IMR-90 (cell line): ENCODE results near the gene DCAF17. TPM values are rescaled to one million over a fixed set of nuclear protein-coding genes. Genes with fewer than 3 reads are reported as not detected.

ENCODE experiments used
- ATAC-seq: fragments of 200-7000 bp; cut with Tn5 transposase; 2 replicates; pipeline ENCODE4 v1.9.1; 2020; ENCODE audit warnings: low read depth, mild to moderate bottlenecking, moderate library complexity
- BruUV-seq: library from RNA; stranded (reverse); fragments of 400-500 nt; replicated peaks from 2 replicates; lab custom pipeline; 2021; lab: Mats Ljungman, UMichigan
- CTCF ChIA-PET: fragments of 300-600 bp; formaldehyde crosslinking; extraction: SDS; loops from one replicate; lab custom pipeline; 2021; ENCODE audit warnings: antibody characterized with exemption; lab: Yijun Ruan, JAX
- POLR2A ChIA-PET: fragments of 300-600 bp; sonication (Branson Sonifier 250); formaldehyde crosslinking; loops from one replicate; lab custom pipeline; 2022; ENCODE audit warnings: antibody characterized with exemption; ENCODE audit not compliant: unreplicated experiment; lab: Charles Lee
- DNase-seq: peaks from one replicate; pipeline ENCODE4 v3.0.0; 2013
- H2AFZ ChIP-seq: replicated peaks from 2 replicates; pipeline ENCODE3; 2013; ENCODE audit warnings: low read length, mild to moderate bottlenecking; ENCODE audit not compliant: poor library complexity
- H2AK5ac ChIP-seq: 2 replicates; pipeline ENCODE4 v1.6.1; 2013; ENCODE audit warnings: low read depth, low read length, inconsistent platforms
- H2AK9ac ChIP-seq: replicated peaks from 2 replicates; pipeline ENCODE3; 2013; ENCODE audit warnings: mild to moderate bottlenecking, low read depth, low read length, moderate library complexity; ENCODE audit not compliant: poor library complexity
- H2BK120ac ChIP-seq: 2 replicates; pipeline ENCODE4 v1.6.1; 2013; ENCODE audit warnings: low read depth, low read length, inconsistent platforms
- H2BK15ac ChIP-seq: 3 replicates; pipeline ENCODE4 v1.6.1; 2013; ENCODE audit warnings: low read depth, low read length, inconsistent platforms
- H2BK20ac ChIP-seq: 2 replicates; pipeline ENCODE4 v1.6.1; 2013; ENCODE audit warnings: low read depth, mild to moderate bottlenecking, inconsistent platforms, low read length, moderate library complexity
- H2BK5ac ChIP-seq: 2 replicates; pipeline ENCODE4 v1.6.1; 2013; ENCODE audit warnings: mild to moderate bottlenecking, low read depth, low read length, inconsistent platforms; ENCODE audit not compliant: poor library complexity, severe bottlenecking
- H3K14ac ChIP-seq: replicated peaks from 2 replicates; pipeline ENCODE4 v1.6.1; 2013; ENCODE audit warnings: low read depth, low read length, inconsistent platforms
- H3K18ac ChIP-seq: 2 replicates; pipeline ENCODE4 v1.6.1; 2013; ENCODE audit warnings: low read depth, low read length, control low read depth
- H3K23ac ChIP-seq: 2 replicates; pipeline ENCODE4 v1.6.1; 2013; ENCODE audit warnings: low read depth, low read length, inconsistent platforms
- H3K27ac ChIP-seq: 2 replicates; pipeline ENCODE4 v1.5.1; 2013; ENCODE audit warnings: mild to moderate bottlenecking, control low read depth, low read length; ENCODE audit not compliant: insufficient read depth
- H3K27me3 ChIP-seq: 2 replicates; pipeline ENCODE4 v1.6.1; 2013; ENCODE audit warnings: low read length; ENCODE audit not compliant: control insufficient read depth, insufficient read depth
- H3K36me3 ChIP-seq: 2 replicates; pipeline ENCODE4 v1.6.1; 2013; ENCODE audit warnings: low read length, mixed read lengths; ENCODE audit not compliant: control insufficient read depth, insufficient read depth
- H3K4ac ChIP-seq: 2 replicates; pipeline ENCODE4 v1.6.1; 2013; ENCODE audit warnings: low read depth, low read length, inconsistent platforms
- H3K4me1 ChIP-seq: 2 replicates; pipeline ENCODE4 v1.6.1; 2013; ENCODE audit warnings: low read length, mixed read lengths; ENCODE audit not compliant: control insufficient read depth, insufficient read depth
- H3K4me2 ChIP-seq: 2 replicates; pipeline ENCODE4 v1.6.1; 2013; ENCODE audit warnings: low read depth, mild to moderate bottlenecking, control low read depth, low read length, moderate library complexity
- H3K4me3 ChIP-seq: 2 replicates; pipeline ENCODE4 v1.5.1; 2013; ENCODE audit warnings: low read depth, mild to moderate bottlenecking, control low read depth, low read length, moderate library complexity; ENCODE audit not compliant: insufficient read depth
- H3K56ac ChIP-seq: 2 replicates; pipeline ENCODE4 v1.6.1; 2013; ENCODE audit warnings: low read length, inconsistent platforms; ENCODE audit not compliant: insufficient read depth; ENCODE audit errors: extremely low read depth
- H3K79me1 ChIP-seq, 2 experiments: 2 replicates each; pipeline ENCODE4 v1.6.1; 2013; ENCODE audit warnings: low read length in 2 of 2, inconsistent platforms in 1 of 2, low read depth in 1 of 2
- H3K9ac ChIP-seq: 2 replicates; pipeline ENCODE4 v1.6.1; 2013; ENCODE audit warnings: low read depth, low read length, control low read depth
- H3K9me1 ChIP-seq: 2 replicates; pipeline ENCODE4 v1.6.1; 2013; ENCODE audit warnings: low read length, inconsistent platforms; ENCODE audit not compliant: insufficient read depth
- H3K9me3 ChIP-seq: 2 replicates; pipeline ENCODE4 v1.6.1; 2013; ENCODE audit warnings: low read length; ENCODE audit not compliant: control insufficient read depth, insufficient read depth
- H4K20me1 ChIP-seq: 2 replicates; pipeline ENCODE4 v1.6.1; 2013; ENCODE audit warnings: low read length, inconsistent platforms; ENCODE audit not compliant: insufficient read depth
- H4K5ac ChIP-seq: 2 replicates; pipeline ENCODE4 v1.6.1; 2013; ENCODE audit warnings: mild to moderate bottlenecking, low read depth, low read length, control low read depth
- H4K8ac ChIP-seq, 2 experiments: 2 replicates each; pipeline ENCODE4 v1.6.1; 2013; ENCODE audit warnings: low read depth in 2 of 2, low read length in 2 of 2, control low read depth in 1 of 2, inconsistent platforms in 1 of 2
- H4K91ac ChIP-seq: 2 replicates; pipeline ENCODE4 v1.6.1; 2013; ENCODE audit warnings: low read depth, low read length, inconsistent platforms; ENCODE audit not compliant: insufficient read depth
- BHLHE40 ChIP-seq: fragments of 150-350 bp; IDR thresholded peaks from 2 replicates; pipeline ENCODE4 v1.6.1; 2016; ENCODE audit warnings: mild to moderate bottlenecking, low read depth, low read length
- CEBPB ChIP-seq: IDR thresholded peaks from 2 replicates; pipeline ENCODE4 v1.6.1; 2012; ENCODE audit warnings: low read depth, low read length, improper control_type of control experiment
- CHD1 ChIP-seq: IDR thresholded peaks from 2 replicates; pipeline ENCODE4 v1.6.1; 2012; ENCODE audit warnings: low read depth, low read length, improper control_type of control experiment
- CTCF ChIP-seq: conservative IDR thresholded peaks from 2 replicates; pipeline ENCODE4 v1.5.1; 2012; ENCODE audit warnings: mild to moderate bottlenecking, low read depth, low read length, improper control_type of control experiment
- FOS ChIP-seq: fragments of 150-350 bp; IDR thresholded peaks from 2 replicates; pipeline ENCODE4 v1.6.1; 2016; ENCODE audit warnings: low read depth, low read length
- MAFK ChIP-seq: IDR thresholded peaks from 2 replicates; pipeline ENCODE4 v1.6.1; 2012; ENCODE audit warnings: low read depth, low read length, improper control_type of control experiment
- MAZ ChIP-seq: IDR thresholded peaks from 2 replicates; pipeline ENCODE4 v1.6.1; 2012; ENCODE audit warnings: low read depth, mild to moderate bottlenecking, low read length, improper control_type of control experiment, moderate library complexity, borderline replicate concordance
- MXI1 ChIP-seq: IDR thresholded peaks from 2 replicates; pipeline ENCODE4 v1.6.1; 2012; ENCODE audit warnings: low read depth, mild to moderate bottlenecking, low read length, moderate library complexity, borderline replicate concordance
- NFE2L2 ChIP-seq: fragments of 150-350 bp; IDR thresholded peaks from 2 replicates; pipeline ENCODE4 v1.6.1; 2016; ENCODE audit warnings: low read depth, mild to moderate bottlenecking, low read length
- POLR2A ChIP-seq: IDR thresholded peaks from 2 replicates; pipeline ENCODE4 v1.6.1; 2012; ENCODE audit warnings: mild to moderate bottlenecking, low read depth, low read length
- RAD21 ChIP-seq: IDR thresholded peaks from 2 replicates; pipeline ENCODE4 v1.6.1; 2012; ENCODE audit warnings: low read length, improper control_type of control experiment
- RCOR1 ChIP-seq: IDR thresholded peaks from 2 replicates; pipeline ENCODE4 v1.6.1; 2012; ENCODE audit warnings: mild to moderate bottlenecking, low read length, improper control_type of control experiment; ENCODE audit not compliant: insufficient replicate concordance
- RFX5 ChIP-seq: IDR thresholded peaks from 2 replicates; pipeline ENCODE4 v1.8.0; 2012; ENCODE audit warnings: low read depth, mild to moderate bottlenecking, low read length, moderate library complexity
- SMC3 ChIP-seq: fragments of 150-350 bp; IDR thresholded peaks from 2 replicates; pipeline ENCODE4 v1.6.1; 2016; ENCODE audit warnings: low read depth, mild to moderate bottlenecking, antibody characterized with exemption, low read length, moderate library complexity
- USF2 ChIP-seq: fragments of 150-350 bp; IDR thresholded peaks from 2 replicates; pipeline ENCODE4 v1.6.1; 2017; ENCODE audit warnings: mild to moderate bottlenecking, antibody characterized with exemption, low read length, low read depth
- WGBS, 2 experiments: methylation state at CpG; one replicate each; pipeline versions ENCODE4 v1.1.5 to v1.1.7; 2013; ENCODE audit warnings: missing lambda C conversion rate in 2 of 2; ENCODE audit not compliant: insufficient read length in 1 of 2; ENCODE audit errors: extremely low coverage in 2 of 2; 5-methylcytosine and 5-hydroxymethylcytosine counted together
- dilution Hi-C: fragments of 300-500 bp; cut with HindIII; formaldehyde crosslinking; loops from one replicate; pipeline ENCODE4 v1.14.3; 2018; ENCODE audit warnings: low sequenced_read_pairs; ENCODE audit not compliant: unreplicated experiment
- in situ Hi-C: fragments of 300-500 bp; cut with MboI; formaldehyde crosslinking; loops from 3 replicates; pipeline ENCODE4 v1.14.3; 2019; ENCODE audit warnings: low sequenced_read_pairs, inconsistent platforms, mixed read lengths
- intact Hi-C: fragments of 100-400 bp; cut with micrococcal nuclease; formaldehyde crosslinking; loops from 2 replicates; pipeline ENCODE4 v1.10.0; 2022
- polyA plus RNA-seq, 3 experiments: library from polyadenylated mRNA; depleted of rRNA; stranded (reverse); fragments of >200 nt; gene quantifications; 2 replicates each; pipeline ENCODE4 v1.2.3, GENCODE V29; 2012; ENCODE audit warnings: low replicate concordance in 1 of 3
- total RNA-seq: library from RNA; depleted of rRNA; stranded (reverse); fragments of >200 nt; gene quantifications from 2 replicates; pipeline ENCODE4 v1.2.3, GENCODE V29; 2012

DCAF17 gene
- total and polyA plus RNA-seq, 2 of the 4 experiments (the other 2 are of a cell fraction): 6.7 to 13.1 TPM

DNA sequence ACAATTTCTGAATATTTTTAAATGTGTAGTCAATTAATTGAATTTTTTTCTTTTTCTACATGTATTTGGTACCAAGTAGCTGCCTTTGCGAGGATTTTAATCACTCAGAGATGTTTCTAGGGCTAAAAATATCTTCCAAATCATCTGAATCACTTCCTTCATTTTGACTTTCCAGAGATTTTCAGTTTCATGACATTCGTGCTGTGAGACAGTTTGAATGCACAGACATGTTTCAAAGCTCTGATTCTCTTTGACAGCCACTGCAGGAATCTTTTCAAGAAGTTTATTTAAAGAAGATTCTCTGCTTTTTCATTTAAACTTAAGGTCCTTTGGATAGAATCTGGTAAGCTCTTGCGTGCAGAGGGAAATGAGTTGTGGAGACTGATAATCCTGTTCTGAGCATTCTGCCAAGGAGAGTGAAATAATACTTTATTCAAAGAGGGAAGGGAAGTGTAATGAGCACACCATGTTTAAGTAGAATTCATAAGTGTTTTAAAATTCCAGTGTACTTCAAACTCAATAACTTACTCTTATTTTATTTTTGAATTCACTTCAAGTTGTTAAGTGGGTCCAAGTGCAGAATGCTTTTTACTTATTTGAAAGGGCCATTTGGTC lies 97.9 kb downstream of the DCAF17 start:
- Histone ChIP-seq H3K27ac (no peak overlapping the region), H3K4me3 (no peak overlapping the region), H3K79me1 (peaks cover 13 to 65% of the 10 kb centered on the region in 2 experiments), H3K36me3 (peaks cover 2% of the 10 kb centered on the region; the same call in 1 of the 2 replicates), H2BK20ac (no peak overlapping the region), H4K20me1 (peaks cover 11% of the 10 kb centered on the region; the same call in 1 of the 2 replicates), H4K8ac (no peak overlapping the region), H2BK120ac (no peak overlapping the region), H4K91ac (no peak overlapping the region), H3K9ac (no peak overlapping the region), H3K14ac (no peak overlapping the region), H3K27me3 (no peaks in the 10 kb centered on the region), H2BK5ac (peak overlapping the region; percentile 38), H3K4me1 (peaks cover 4% of the 10 kb centered on the region; the same call in 1 of the 2 replicates), H3K23ac (0 out of 2 replicates have a peak overlapping the region, but pooled peaks have one; percentile 21), H3K4me2 (peak overlapping the region; percentile 49; the same call in 1 of the 2 replicates), H3K4ac (peak overlapping the region; percentile 27; the same call in 1 of the 2 replicates), H3K9me1 (no peaks in the 10 kb centered on the region), H3K9me3 (no peaks in the 10 kb centered on the region), H3K56ac (no peak overlapping the region), H2AK9ac (no peak overlapping the region), H2AFZ (no peak overlapping the region), H3K18ac (no peak overlapping the region), H2AK5ac (no peak overlapping the region), H4K5ac (no peak overlapping the region), H2BK15ac (no peak overlapping the region)
- dilution Hi-C loops (no loop called here), in situ Hi-C loops (no loop called here), intact Hi-C loops (loop anchor here (10.0 kb wide), 1 partner anchor 377 kb away; no protein-coding TSS in a partner anchor)
- BruUV-seq: no TSS peak
- POLR2A ChIA-PET: interaction anchor here (1.5 kb wide), 1 partner anchor 10 kb away, joined by 5 read pairs; the partner anchor contains the start of gene CYBRD1
- peak; percentile 35 for ATAC-seq
- CTCF ChIA-PET: interaction anchor here (0.5 kb wide), 2 partner anchors 249 to 379 kb away, joined by 3 to 5 read pairs; no protein-coding TSS in a partner anchor
- peak; percentile 49 for DNase-seq
- WGBS, 2 experiments: 63% methylated on average over 1 of the region's 3 CpGs; no CpG with 5 or more reads in 1 of the 2 experiments
- TF ChIP-seq CHD1 (no peak), MXI1 (no peak), CEBPB (no peak), MAZ (no peak), RFX5 (no peak), FOS (no peak), BHLHE40 (no peak), CTCF (no peak), USF2 (no peak), SMC3 (no peak), RAD21 (no peak), MAFK (no peak), RCOR1 (no peak), POLR2A (no peak), NFE2L2 (no peak)
